Thoracic aorta (tissue), 2 donors: ENCODE results near the gene ATP2C1. TPM values are rescaled to one million over a fixed set of nuclear protein-coding genes. Genes with fewer than 3 reads are reported as not detected.
"Not testable (repeated sequence)": the region's sequence is repeated elsewhere in the genome, so short reads cannot be mapped to it uniquely, and the experiment has no call there.

Source experiments
- ATAC-seq: fragments of 150-250 bp; one replicate; pipeline ENCODE4 v1.8.0; 2017; ENCODE audit warnings: low read depth; ENCODE audit not compliant: insufficient number of reproducible peaks, low FRiP score
- DNase-seq: peaks from one replicate; pipeline ENCODE4 v3.0.0-alpha.2; 2020; ENCODE audit warnings: low spot score
- H3K27ac ChIP-seq, 2 donors: fragments of 200-600 bp; sonication (generic); 1 replicate in 1 of 2; 2 replicates in 1 of 2; pipeline ENCODE4 v1.5.1; 2016; ENCODE audit warnings: mild to moderate bottlenecking in 2 of 2, moderate library complexity in 2 of 2
- H3K27me3 ChIP-seq: fragments of 200-600 bp; sonication (generic); replicated peaks from 2 replicates; pipeline ENCODE4 v1.6.0; 2016; ENCODE audit warnings: mild to moderate bottlenecking; ENCODE audit not compliant: insufficient read depth
- H3K36me3 ChIP-seq: fragments of 200-600 bp; sonication (generic); one replicate; pipeline ENCODE4 v1.5.1; 2016
- H3K4me1 ChIP-seq, 2 donors: fragments of 200-600 bp; sonication (generic); 1 replicate in 1 of 2; 2 replicates in 1 of 2; pipeline versions ENCODE4 v1.5.1 to v1.6.0; 2016; ENCODE audit warnings: low read depth in 2 of 2, mild to moderate bottlenecking in 1 of 2; ENCODE audit not compliant: control insufficient read depth in 1 of 2
- H3K4me3 ChIP-seq: fragments of 200-600 bp; sonication (generic); 2 replicates; pipeline ENCODE4 v1.5.1; 2016; ENCODE audit warnings: mild to moderate bottlenecking
- H3K9me3 ChIP-seq: fragments of 200-600 bp; sonication (generic); 2 replicates; pipeline ENCODE4 v1.5.1; 2016
- CTCF ChIP-seq: fragments of 200-600 bp; sonication (generic); IDR thresholded peaks from one replicate; pipeline ENCODE4 v1.5.1; 2019; ENCODE audit warnings: antibody characterized with exemption
- total RNA-seq, 2 donors: library from RNA; depleted of rRNA; stranded (reverse); fragments of >200 nt; gene quantifications; one replicate each; pipeline versions ENCODE4 v1.1.0 to v1.2.3, GENCODE V29; 2016

ATP2C1 gene
- total RNA-seq, 2 donors from 2014 or later, result 51.1 to 53.1 TPM

- no peak for TF ChIP-seq CTCF
- Histone ChIP-seq H3K4me1 (no peaks in the 10 kb centered on the region), H3K27me3 (no peaks in the 10 kb centered on the region), H3K27ac (no peak overlapping the region), H3K36me3 (peaks cover 9% of the 10 kb centered on the region), H3K4me3 (no peak overlapping the region), H3K9me3 (no peaks in the 10 kb centered on the region)
- DNase-seq (no peak), ATAC-seq (no peak)
These were observed 73.4 kb downstream of the ATP2C1 start for GRCh38 chr3:130967281-130967680.

GRCh38 chr3:130968221-130968620 lies 74.3 kb downstream of the ATP2C1 start:
- no peaks in the 10 kb centered on the region for H3K4me1 ChIP-seq
- ATAC-seq (no peak), DNase-seq (no peak)
- H3K9me3 ChIP-seq, result no peaks in the 10 kb centered on the region
- TF ChIP-seq CTCF, result no peak
- no peaks in the 10 kb centered on the region for H3K27me3 ChIP-seq
- H3K27ac ChIP-seq, result no peak overlapping the region
- H3K36me3 ChIP-seq, result peaks cover 9% of the 10 kb centered on the region
- no peak overlapping the region for H3K4me3 ChIP-seq

- no peak for TF ChIP-seq CTCF
These were observed 75.7 kb downstream of the ATP2C1 start for GRCh38 chr3:130969621-130970020.

GRCh38 chr3:130971208-130971607 lies 77.3 kb downstream of the ATP2C1 start:
- ATAC-seq (no peak), DNase-seq (no peak)
- Histone ChIP-seq H3K4me1 (no peaks in the 10 kb centered on the region), H3K9me3 (no peaks in the 10 kb centered on the region), H3K27ac (no peak overlapping the region), H3K4me3 (no peak overlapping the region), H3K36me3 (peaks cover 3% of the 10 kb centered on the region), H3K27me3 (no peaks in the 10 kb centered on the region)
- no peak for TF ChIP-seq CTCF

More at GRCh38 chr3:130969621-130970020, 75.7 kb downstream of the ATP2C1 start:
- no peaks in the 10 kb centered on the region for H3K9me3 ChIP-seq
- DNase-seq, result no peak
- no peaks in the 10 kb centered on the region for H3K4me1 ChIP-seq
- no peak overlapping the region for H3K4me3 ChIP-seq
- no peak for ATAC-seq
- H3K27ac ChIP-seq, result no peak overlapping the region
- H3K36me3 ChIP-seq, result peaks cover 9% of the 10 kb centered on the region
- no peaks in the 10 kb centered on the region for H3K27me3 ChIP-seq

- H3K4me1 ChIP-seq, H3K9me3 ChIP-seq, ATAC-seq, DNase-seq, H3K36me3 ChIP-seq, H3K4me3 ChIP-seq, H3K27ac ChIP-seq, H3K27me3 ChIP-seq: not testable (repeated sequence)
These were observed 78.7 kb downstream of the ATP2C1 start for GRCh38 chr3:130972592-130972991.

GRCh38 chr3:130973406-130973805 lies 79.5 kb downstream of the ATP2C1 start:
- H3K9me3 ChIP-seq, result no peaks in the 10 kb centered on the region
- no peak for DNase-seq
- no peaks in the 10 kb centered on the region for H3K27me3 ChIP-seq
- H3K4me3 ChIP-seq, result no peak overlapping the region
- peaks cover 3% of the 10 kb centered on the region for H3K36me3 ChIP-seq
- no peak overlapping the region for H3K27ac ChIP-seq
- no peak for ATAC-seq
- no peaks in the 10 kb centered on the region for H3K4me1 ChIP-seq
- TF ChIP-seq CTCF, result no peak
